Measurements from ENCODE around the gene MBOAT1. TPM values are rescaled to one million over a fixed set of nuclear protein-coding genes. Genes with fewer than 3 reads are reported as not detected.

The MBOAT1 gene
- total RNA-seq, 1 donor from 2014 or later, result 10.9 TPM

GRCh38 chr6:20198156-20198774 lies 14.0 kb downstream of the MBOAT1 start:
- no peak for DNase-seq (ENCODE audit: low read depth)
- TF ChIP-seq CTCF (conservative IDR thresholded peaks at IDR 0.05; ENCODE audit: low read depth, low read length), result no peak
- H3K4me3 ChIP-seq (ENCODE audit: low read depth, low read length), result no peak overlapping the region

GRCh38 chr6:20197251-20197650 lies 15.0 kb downstream of the MBOAT1 start:
- no peak for DNase-seq (ENCODE audit: low read depth)
- no peak overlapping the region for H3K4me3 ChIP-seq (ENCODE audit: low read depth, low read length)
- TF ChIP-seq CTCF (conservative IDR thresholded peaks at IDR 0.05; ENCODE audit: low read depth, low read length), result no peak

- no peak overlapping the region for H3K4me3 ChIP-seq (ENCODE audit: low read depth, low read length)
- TF ChIP-seq CTCF (conservative IDR thresholded peaks at IDR 0.05; ENCODE audit: low read depth, low read length), result no peak
- DNase-seq (ENCODE audit: low read depth), result no peak
These were observed 19.6 kb downstream of the MBOAT1 start for GRCh38 chr6:20192625-20193024.

- no peak overlapping the region for H3K4me3 ChIP-seq (ENCODE audit: low read depth, low read length)
- no peak for DNase-seq (ENCODE audit: low read depth)
- no peak for TF ChIP-seq CTCF (conservative IDR thresholded peaks at IDR 0.05; ENCODE audit: low read depth, low read length)
These were observed 20.3 kb downstream of the MBOAT1 start for GRCh38 chr6:20191992-20192391.

- no peak for DNase-seq (ENCODE audit: low read depth)
- no peak overlapping the region for H3K4me3 ChIP-seq (ENCODE audit: low read depth, low read length)
- TF ChIP-seq CTCF (conservative IDR thresholded peaks at IDR 0.05; ENCODE audit: low read depth, low read length), result no peak
These were observed 23.6 kb downstream of the MBOAT1 start for GRCh38 chr6:20188630-20189075.

- no peak overlapping the region for H3K4me3 ChIP-seq (ENCODE audit: low read depth, low read length)
- no peak for DNase-seq (ENCODE audit: low read depth)
- TF ChIP-seq CTCF (conservative IDR thresholded peaks at IDR 0.05; ENCODE audit: low read depth, low read length), result no peak
These were observed 25.3 kb downstream of the MBOAT1 start for GRCh38 chr6:20186981-20187380.

- H3K4me3 ChIP-seq (ENCODE audit: low read depth, low read length), result no peak overlapping the region
- DNase-seq (ENCODE audit: low read depth), result no peak
- TF ChIP-seq CTCF (conservative IDR thresholded peaks at IDR 0.05; ENCODE audit: low read depth, low read length), result no peak
These were observed 28.6 kb downstream of the MBOAT1 start for GRCh38 chr6:20183706-20184105.

Measured in epithelial cell of proximal tubule (primary cell).